GM12892 (cell line): ENCODE results near the gene COL5A1.

ENCODE experiments used
- POLR2A ChIP-seq: IDR thresholded peaks from 2 replicates; pipeline ENCODE4 v1.6.1; 2011; ENCODE audit warnings: low read depth, low read length, control low read depth
- POLR2AphosphoS5 ChIP-seq: IDR thresholded peaks from 2 replicates; pipeline ENCODE4 v1.6.1; 2011; ENCODE audit warnings: low read depth, low read length, control low read depth
- TAF1 ChIP-seq: IDR thresholded peaks from 2 replicates; pipeline ENCODE4 v1.6.1; 2011; ENCODE audit warnings: low read depth, mild to moderate bottlenecking, control low read depth, low read length, borderline replicate concordance

DNA sequence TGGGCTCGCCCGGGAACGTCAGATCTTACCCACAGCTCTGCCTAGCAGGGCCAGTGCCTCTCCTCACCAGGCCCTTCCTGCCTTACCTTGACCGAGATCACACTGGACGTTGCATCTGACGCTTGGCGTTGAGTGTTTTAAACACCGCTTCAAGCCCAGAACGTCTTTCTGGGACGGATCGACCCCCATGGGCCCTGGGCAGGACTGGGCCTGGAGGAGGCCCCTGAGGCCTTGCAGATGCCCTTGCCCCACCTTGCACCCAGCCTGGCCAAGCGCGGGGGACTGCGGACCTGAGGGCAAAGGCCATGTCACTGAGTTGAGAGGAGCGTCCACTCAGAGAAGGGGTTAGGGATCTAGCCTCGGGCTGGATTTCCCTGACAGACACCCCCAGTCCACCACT is 174.7 kb downstream of the COL5A1 start:
- no peak for TF ChIP-seq POLR2A
- no peak for TF ChIP-seq POLR2AphosphoS5
- no peak for TF ChIP-seq TAF1
